Neural cell (in vitro differentiated cells): ENCODE measurements around the gene MXRA8. TPM values are rescaled to one million over a fixed set of nuclear protein-coding genes. Genes with fewer than 3 reads are reported as not detected.

Experiments
- H2AFZ ChIP-seq: fragments of 200-600, 300-800 bp; sonication (generic), shearing (Covaris generic); 2 replicates; pipeline ENCODE4 v1.6.0; 2014; ENCODE audit warnings: low read depth, mild to moderate bottlenecking, antibody characterized with exemption, low read length, moderate library complexity
- H3F3A ChIP-seq: fragments of 200-600 bp; shearing (Covaris generic); 2 replicates; pipeline ENCODE4 v1.6.1; 2016; ENCODE audit warnings: mild to moderate bottlenecking, moderate library complexity, mixed read lengths, antibody characterized with exemption, low read length; ENCODE audit not compliant: insufficient read depth, poor library complexity, severe bottlenecking
- H3K27ac ChIP-seq: fragments of 200-600, 300-800 bp; sonication (generic), shearing (Covaris generic); 2 replicates; pipeline ENCODE4 v1.5.1; 2014; ENCODE audit warnings: mild to moderate bottlenecking, low read length, moderate library complexity
- H3K27me3 ChIP-seq: fragments of 300-800, 200-600 bp; sonication (generic), shearing (Covaris generic); 2 replicates; pipeline ENCODE4 v1.6.0; 2014; ENCODE audit warnings: mild to moderate bottlenecking, low read depth, low read length, moderate library complexity; ENCODE audit not compliant: insufficient read depth
- H3K36me3 ChIP-seq: fragments of 300-800, 200-600 bp; sonication (generic), shearing (Covaris generic); 2 replicates; pipeline ENCODE4 v1.5.1; 2014; ENCODE audit warnings: mild to moderate bottlenecking, antibody characterized with exemption, low read length, moderate library complexity; ENCODE audit not compliant: insufficient read depth
- H3K4me2 ChIP-seq: fragments of 300-800, 200-600 bp; sonication (generic), shearing (Covaris generic); 2 replicates; pipeline ENCODE4 v1.6.0; 2014; ENCODE audit warnings: mild to moderate bottlenecking, low read length
- H3K4me3 ChIP-seq: fragments of 300-800, 200-600 bp; sonication (generic), shearing (Covaris generic); 2 replicates; pipeline ENCODE4 v1.5.1; 2014; ENCODE audit warnings: mild to moderate bottlenecking, low read length, moderate library complexity
- H3K79me2 ChIP-seq: fragments of 200-600 bp; shearing (Covaris generic); replicated peaks from 2 replicates; pipeline ENCODE4 v1.6.0; 2014; ENCODE audit warnings: mild to moderate bottlenecking, low read length, moderate library complexity; ENCODE audit not compliant: insufficient read depth
- H3K9ac ChIP-seq: fragments of 300-800, 200-600 bp; sonication (generic), shearing (Covaris generic); 2 replicates; pipeline ENCODE4 v1.6.1; 2016; ENCODE audit warnings: mild to moderate bottlenecking, low read length, mixed read lengths
- H3K9me2 ChIP-seq: fragments of 200-600 bp; shearing (Covaris generic); 2 replicates; pipeline ENCODE4 v1.6.1; 2016; ENCODE audit warnings: mild to moderate bottlenecking, low read length, mixed read lengths; ENCODE audit not compliant: insufficient read depth
- H3K9me3 ChIP-seq: fragments of 200-600, 300-800 bp; sonication (generic), shearing (Covaris generic); 2 replicates; pipeline ENCODE4 v1.6.1; 2016; ENCODE audit warnings: mild to moderate bottlenecking, mixed run types, low read length, moderate library complexity, mixed read lengths
- H4K20me1 ChIP-seq: fragments of 200-600 bp; shearing (Covaris generic); 2 replicates; pipeline ENCODE4 v1.6.1; 2016; ENCODE audit warnings: mild to moderate bottlenecking, mixed run types; ENCODE audit not compliant: insufficient read depth
- CTCF ChIP-seq: fragments of 450-650 bp; IDR thresholded peaks from 2 replicates; pipeline ENCODE4 v1.5.1; 2014; ENCODE audit warnings: antibody characterized with exemption, mild to moderate bottlenecking, moderate library complexity; ENCODE audit not compliant: poor library complexity, severe bottlenecking
- EP300 ChIP-seq: fragments of 450-650 bp; conservative IDR thresholded peaks from 2 replicates; pipeline ENCODE4 v1.6.1; 2014; ENCODE audit warnings: antibody characterized with exemption, mild to moderate bottlenecking, moderate library complexity; ENCODE audit not compliant: poor library complexity, severe bottlenecking
- EZH2 ChIP-seq: fragments of 200-600, 300-800 bp; shearing (Covaris generic), sonication (generic); IDR thresholded peaks from 2 replicates; pipeline ENCODE4 v1.6.1; 2014; ENCODE audit warnings: antibody characterized with exemption, low read length, borderline replicate concordance, mild to moderate bottlenecking; ENCODE audit not compliant: insufficient read depth, poor library complexity, severe bottlenecking
- MXI1 ChIP-seq: fragments of 450-650 bp; conservative IDR thresholded peaks from 2 replicates; pipeline ENCODE4 v1.6.1; 2014; ENCODE audit warnings: antibody characterized with exemption, mild to moderate bottlenecking; ENCODE audit not compliant: poor library complexity, severe bottlenecking
- POLR2AphosphoS5 ChIP-seq: IDR thresholded peaks from 2 replicates; pipeline ENCODE4 v1.6.1; 2012
- RAD21 ChIP-seq: fragments of 450-650 bp; conservative IDR thresholded peaks from 2 replicates; pipeline ENCODE4 v1.6.1; 2014; ENCODE audit warnings: antibody characterized with exemption, mild to moderate bottlenecking, moderate library complexity
- REST ChIP-seq: IDR thresholded peaks from 2 replicates; pipeline ENCODE4 v1.6.1; 2012; ENCODE audit warnings: borderline replicate concordance
- SMC3 ChIP-seq: fragments of 450-650 bp; conservative IDR thresholded peaks from 2 replicates; pipeline ENCODE4 v1.6.1; 2014; ENCODE audit warnings: antibody characterized with exemption, mild to moderate bottlenecking, moderate library complexity; ENCODE audit not compliant: poor library complexity
- TAF1 ChIP-seq: IDR thresholded peaks from 2 replicates; pipeline ENCODE4 v1.6.1; 2012; ENCODE audit warnings: low read depth
- polyA plus RNA-seq: library from polyadenylated mRNA; depleted of rRNA; stranded (reverse); fragments of >200 nt; gene quantifications from 2 replicates; pipeline ENCODE4 v1.2.3, GENCODE V29; 2014

Gene MXRA8
- polyA plus RNA-seq, 1 donor from 2014 or later = 1.7 TPM

GRCh38 chr1:1322418-1322817 is 35.9 kb downstream of the MXRA8 start:
- H4K20me1 ChIP-seq = peaks cover 16% of the 10 kb centered on the region
- no peak overlapping the region for H3K27ac ChIP-seq
- no peaks in the 10 kb centered on the region for H3K27me3 ChIP-seq
- no peak overlapping the region for H3K4me3 ChIP-seq
- TF ChIP-seq CTCF (no peak), REST (no peak), MXI1 (no peak), SMC3 (no peak), EZH2 (no peak), EP300 (no peak), POLR2AphosphoS5 (no peak), RAD21 (no peak), TAF1 (no peak)
- H3K9ac ChIP-seq = no peak overlapping the region
- H3K9me3 ChIP-seq = no peaks in the 10 kb centered on the region
- H3K9me2 ChIP-seq = no peaks in the 10 kb centered on the region
- no peak overlapping the region for H2AFZ ChIP-seq
- H3K36me3 ChIP-seq = no peaks in the 10 kb centered on the region
- no peaks in the 10 kb centered on the region for H3F3A ChIP-seq
- no peak overlapping the region for H3K4me2 ChIP-seq
- peaks cover 34% of the 10 kb centered on the region for H3K79me2 ChIP-seq

DNA sequence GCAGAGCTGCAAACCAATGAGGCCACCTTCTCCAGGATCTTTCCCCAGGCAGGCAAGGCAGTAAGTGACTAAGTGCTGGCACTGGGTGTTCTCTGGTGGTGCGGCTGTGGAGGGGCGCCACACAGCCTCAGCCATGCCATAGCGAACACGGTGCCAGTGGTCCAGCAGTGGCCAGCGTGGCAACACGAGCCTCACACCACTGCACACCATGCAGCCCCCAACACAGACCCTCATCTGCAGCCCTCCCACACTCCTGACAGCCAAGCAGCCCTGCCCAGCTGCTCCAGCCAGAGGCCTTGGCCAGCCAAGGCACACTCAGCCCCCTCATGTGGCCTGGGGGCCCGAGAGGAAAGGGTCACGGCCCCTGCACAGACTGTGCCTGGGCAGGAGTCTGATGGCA is 36.9 kb downstream of the MXRA8 start:
- Histone ChIP-seq H3F3A (no peaks in the 10 kb centered on the region), H3K27me3 (no peaks in the 10 kb centered on the region), H3K27ac (no peak overlapping the region), H3K9ac (no peak overlapping the region), H3K79me2 (peaks cover 33% of the 10 kb centered on the region), H3K4me3 (no peak overlapping the region), H2AFZ (no peak overlapping the region), H3K4me2 (no peak overlapping the region), H4K20me1 (peaks cover 16% of the 10 kb centered on the region), H3K9me3 (no peaks in the 10 kb centered on the region), H3K36me3 (no peaks in the 10 kb centered on the region), H3K9me2 (no peaks in the 10 kb centered on the region)
- TF ChIP-seq MXI1 (no peak), POLR2AphosphoS5 (no peak), TAF1 (no peak), EZH2 (no peak), SMC3 (no peak), REST (no peak), EP300 (no peak), RAD21 (no peak), CTCF (no peak)
